HG02763 (cell line): Measurements from ENCODE around the gene SLC25A30.

Experiments used
- ATAC-seq: cut with Tn5 transposase; IDR thresholded peaks from one replicate; pipeline ENCODE4 v1.9.1; 2021; ENCODE audit warnings: mild to moderate bottlenecking, moderate library complexity; ENCODE audit not compliant: unreplicated experiment

SLC25A30 gene

GRCh38 chr13:45417790-45418534 lies at the start of gene SLC25A30:
Gene SLC25A30, minus strand, starts transcription at chr13:45418373. Its CDS starts 6,948 bp downstream, at chr13:45411425.
- peak; percentile 93 for ATAC-seq

- ATAC-seq, result no peak
Measured at GRCh38 chr13:45466359-45466758, 48.2 kb upstream of the SLC25A30 start.

GRCh38 chr13:45464687-45465453 lies 46.7 kb upstream of the SLC25A30 start, which contains the start of gene COG3:
Gene COG3, plus strand, starts transcription at chr13:45464939. Its CDS starts 98 bp downstream, at chr13:45465037.
- ATAC-seq, result peak; percentile 96

GRCh38 chr13:45464141-45464686 lies 46.0 kb upstream of the SLC25A30 start:
- no peak for ATAC-seq

GRCh38 chr13:45456196-45456972 lies 38.2 kb upstream of the SLC25A30 start:
- no peak for ATAC-seq

- no peak for ATAC-seq
Measured at GRCh38 chr13:45454204-45454603, 36.0 kb upstream of the SLC25A30 start.

- ATAC-seq, result no peak
Measured at GRCh38 chr13:45451282-45451681, 33.1 kb upstream of the SLC25A30 start.

- no peak for ATAC-seq
Measured at GRCh38 chr13:45448965-45449559, 30.9 kb upstream of the SLC25A30 start.

GRCh38 chr13:45447050-45447661 lies 29.0 kb upstream of the SLC25A30 start:
- ATAC-seq, result no peak

GRCh38 chr13:45446181-45446580 lies 28.0 kb upstream of the SLC25A30 start:
- ATAC-seq, result no peak

GRCh38 chr13:45445053-45445452 lies 26.9 kb upstream of the SLC25A30 start:
- no peak for ATAC-seq

GRCh38 chr13:45441633-45442032 lies 23.5 kb upstream of the SLC25A30 start:
- no peak for ATAC-seq

GRCh38 chr13:45439781-45440462 lies 21.7 kb upstream of the SLC25A30 start:
- ATAC-seq, result no peak

- ATAC-seq, result no peak
Measured at GRCh38 chr13:45439008-45439407, 20.8 kb upstream of the SLC25A30 start.

GRCh38 chr13:45437947-45438346 lies 19.8 kb upstream of the SLC25A30 start:
- no peak for ATAC-seq

- no peak for ATAC-seq
Measured at GRCh38 chr13:45436953-45437352, 18.8 kb upstream of the SLC25A30 start.

- no peak for ATAC-seq
Measured at GRCh38 chr13:45436332-45436731, 18.2 kb upstream of the SLC25A30 start.

- ATAC-seq, result no peak
Measured at GRCh38 chr13:45434556-45435371, 16.6 kb upstream of the SLC25A30 start.

- ATAC-seq, result no peak
Measured at GRCh38 chr13:45433381-45433790, 15.2 kb upstream of the SLC25A30 start.
